HL-60 (cell line): ENCODE results near the gene CDC26.

Experiments
- GABPA ChIP-seq: IDR thresholded peaks from 2 replicates; pipeline ENCODE4 v1.6.1; 2012; ENCODE audit warnings: low read depth
- POLR2AphosphoS5 ChIP-seq: IDR thresholded peaks from 2 replicates; pipeline ENCODE4 v1.6.1; 2012; ENCODE audit warnings: low read depth
- SPI1 ChIP-seq: IDR thresholded peaks from 2 replicates; pipeline ENCODE4 v1.6.1; 2012; ENCODE audit warnings: low read depth, mild to moderate bottlenecking, borderline replicate concordance
- TF ChIP-seq, protein P1 (sequence below): IDR thresholded peaks from 2 replicates; pipeline ENCODE4 v1.6.1; 2012; ENCODE audit warnings: low read depth; ENCODE audit not compliant: insufficient replicate concordance
- TF ChIP-seq, protein P2 (sequence below): IDR thresholded peaks from one replicate; pipeline ENCODE4 v1.5.1; 2011; ENCODE audit warnings: low read length, control low read depth, inconsistent platforms; ENCODE audit not compliant: insufficient read depth

DNA sequence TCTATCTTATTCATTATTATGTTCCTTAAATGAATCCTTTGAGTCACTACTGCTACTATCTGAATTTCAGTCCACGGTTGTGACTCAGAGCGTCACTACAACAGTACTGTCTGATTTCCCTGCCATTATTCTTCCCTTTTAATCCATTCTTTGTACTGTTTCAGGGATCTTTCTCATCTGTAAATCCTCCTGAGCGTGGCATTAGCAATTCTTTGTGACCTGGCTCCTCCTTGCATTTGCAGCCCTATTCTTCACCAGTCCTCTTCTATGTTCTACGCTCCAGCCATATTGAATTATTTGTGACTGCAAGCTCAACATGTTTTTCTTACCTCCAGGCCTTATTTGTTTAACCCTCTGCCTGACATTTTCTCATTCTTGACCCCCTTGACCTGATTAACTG, 6.0 kb upstream of the CDC26 start:
- TF ChIP-seq, protein P1, sequence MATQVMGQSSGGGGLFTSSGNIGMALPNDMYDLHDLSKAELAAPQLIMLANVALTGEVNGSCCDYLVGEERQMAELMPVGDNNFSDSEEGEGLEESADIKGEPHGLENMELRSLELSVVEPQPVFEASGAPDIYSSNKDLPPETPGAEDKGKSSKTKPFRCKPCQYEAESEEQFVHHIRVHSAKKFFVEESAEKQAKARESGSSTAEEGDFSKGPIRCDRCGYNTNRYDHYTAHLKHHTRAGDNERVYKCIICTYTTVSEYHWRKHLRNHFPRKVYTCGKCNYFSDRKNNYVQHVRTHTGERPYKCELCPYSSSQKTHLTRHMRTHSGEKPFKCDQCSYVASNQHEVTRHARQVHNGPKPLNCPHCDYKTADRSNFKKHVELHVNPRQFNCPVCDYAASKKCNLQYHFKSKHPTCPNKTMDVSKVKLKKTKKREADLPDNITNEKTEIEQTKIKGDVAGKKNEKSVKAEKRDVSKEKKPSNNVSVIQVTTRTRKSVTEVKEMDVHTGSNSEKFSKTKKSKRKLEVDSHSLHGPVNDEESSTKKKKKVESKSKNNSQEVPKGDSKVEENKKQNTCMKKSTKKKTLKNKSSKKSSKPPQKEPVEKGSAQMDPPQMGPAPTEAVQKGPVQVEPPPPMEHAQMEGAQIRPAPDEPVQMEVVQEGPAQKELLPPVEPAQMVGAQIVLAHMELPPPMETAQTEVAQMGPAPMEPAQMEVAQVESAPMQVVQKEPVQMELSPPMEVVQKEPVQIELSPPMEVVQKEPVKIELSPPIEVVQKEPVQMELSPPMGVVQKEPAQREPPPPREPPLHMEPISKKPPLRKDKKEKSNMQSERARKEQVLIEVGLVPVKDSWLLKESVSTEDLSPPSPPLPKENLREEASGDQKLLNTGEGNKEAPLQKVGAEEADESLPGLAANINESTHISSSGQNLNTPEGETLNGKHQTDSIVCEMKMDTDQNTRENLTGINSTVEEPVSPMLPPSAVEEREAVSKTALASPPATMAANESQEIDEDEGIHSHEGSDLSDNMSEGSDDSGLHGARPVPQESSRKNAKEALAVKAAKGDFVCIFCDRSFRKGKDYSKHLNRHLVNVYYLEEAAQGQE, result no peak
- TF ChIP-seq, protein P2, sequence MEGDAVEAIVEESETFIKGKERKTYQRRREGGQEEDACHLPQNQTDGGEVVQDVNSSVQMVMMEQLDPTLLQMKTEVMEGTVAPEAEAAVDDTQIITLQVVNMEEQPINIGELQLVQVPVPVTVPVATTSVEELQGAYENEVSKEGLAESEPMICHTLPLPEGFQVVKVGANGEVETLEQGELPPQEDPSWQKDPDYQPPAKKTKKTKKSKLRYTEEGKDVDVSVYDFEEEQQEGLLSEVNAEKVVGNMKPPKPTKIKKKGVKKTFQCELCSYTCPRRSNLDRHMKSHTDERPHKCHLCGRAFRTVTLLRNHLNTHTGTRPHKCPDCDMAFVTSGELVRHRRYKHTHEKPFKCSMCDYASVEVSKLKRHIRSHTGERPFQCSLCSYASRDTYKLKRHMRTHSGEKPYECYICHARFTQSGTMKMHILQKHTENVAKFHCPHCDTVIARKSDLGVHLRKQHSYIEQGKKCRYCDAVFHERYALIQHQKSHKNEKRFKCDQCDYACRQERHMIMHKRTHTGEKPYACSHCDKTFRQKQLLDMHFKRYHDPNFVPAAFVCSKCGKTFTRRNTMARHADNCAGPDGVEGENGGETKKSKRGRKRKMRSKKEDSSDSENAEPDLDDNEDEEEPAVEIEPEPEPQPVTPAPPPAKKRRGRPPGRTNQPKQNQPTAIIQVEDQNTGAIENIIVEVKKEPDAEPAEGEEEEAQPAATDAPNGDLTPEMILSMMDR, result no peak
- no peak for TF ChIP-seq POLR2AphosphoS5
- no peak for TF ChIP-seq SPI1
- TF ChIP-seq GABPA, result no peak
